ENCODE measurements around the gene IL17REL.

DNA sequence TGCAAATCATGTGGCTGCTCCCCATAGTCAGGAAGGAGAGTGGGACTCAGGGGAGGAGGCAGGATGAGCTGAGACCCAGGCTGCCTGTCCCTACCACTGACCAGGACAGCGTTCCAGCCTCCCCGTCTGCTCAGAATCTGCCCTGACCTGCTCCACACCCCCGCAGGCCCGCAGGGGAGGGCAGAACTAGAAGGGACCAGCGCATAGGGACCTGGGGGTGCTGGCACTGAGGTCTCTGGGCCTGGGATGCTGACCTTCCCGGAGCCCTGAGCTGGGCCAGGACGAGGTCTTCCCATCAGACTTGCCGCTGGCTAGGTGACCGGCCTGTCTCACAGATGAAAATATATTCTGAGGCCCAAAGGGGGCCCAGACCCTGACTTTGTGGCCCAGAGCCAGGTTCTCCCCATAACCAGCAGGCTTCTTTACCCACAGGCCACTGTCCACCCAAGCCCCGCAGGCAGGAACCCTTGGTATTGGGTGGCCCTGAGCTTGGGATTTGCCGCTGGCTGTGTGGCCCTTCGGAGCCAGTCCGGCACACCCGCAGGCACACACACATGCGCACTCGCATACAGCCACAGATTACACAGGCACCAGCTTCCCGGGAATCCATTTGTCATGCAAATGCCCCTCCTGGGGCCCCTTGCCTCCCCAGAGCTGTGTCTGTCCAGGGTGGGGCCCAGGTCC, 65.8 kb downstream of the IL17REL start:
- TF ChIP-seq, protein P1, sequence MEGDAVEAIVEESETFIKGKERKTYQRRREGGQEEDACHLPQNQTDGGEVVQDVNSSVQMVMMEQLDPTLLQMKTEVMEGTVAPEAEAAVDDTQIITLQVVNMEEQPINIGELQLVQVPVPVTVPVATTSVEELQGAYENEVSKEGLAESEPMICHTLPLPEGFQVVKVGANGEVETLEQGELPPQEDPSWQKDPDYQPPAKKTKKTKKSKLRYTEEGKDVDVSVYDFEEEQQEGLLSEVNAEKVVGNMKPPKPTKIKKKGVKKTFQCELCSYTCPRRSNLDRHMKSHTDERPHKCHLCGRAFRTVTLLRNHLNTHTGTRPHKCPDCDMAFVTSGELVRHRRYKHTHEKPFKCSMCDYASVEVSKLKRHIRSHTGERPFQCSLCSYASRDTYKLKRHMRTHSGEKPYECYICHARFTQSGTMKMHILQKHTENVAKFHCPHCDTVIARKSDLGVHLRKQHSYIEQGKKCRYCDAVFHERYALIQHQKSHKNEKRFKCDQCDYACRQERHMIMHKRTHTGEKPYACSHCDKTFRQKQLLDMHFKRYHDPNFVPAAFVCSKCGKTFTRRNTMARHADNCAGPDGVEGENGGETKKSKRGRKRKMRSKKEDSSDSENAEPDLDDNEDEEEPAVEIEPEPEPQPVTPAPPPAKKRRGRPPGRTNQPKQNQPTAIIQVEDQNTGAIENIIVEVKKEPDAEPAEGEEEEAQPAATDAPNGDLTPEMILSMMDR (IDR thresholded peaks at IDR 0.05) = no peak
- no peak for TF ChIP-seq POLR2A (IDR thresholded peaks at IDR 0.05)
